Measurements from ENCODE around the gene ERCC2. TPM values are rescaled to one million over a fixed set of nuclear protein-coding genes. Genes with fewer than 3 reads are reported as not detected.
A peak's percentile ranks its signal among the peaks of the same experiment; 100 is the strongest.
"Not testable (repeated sequence)": the region's sequence is repeated elsewhere in the genome, so short reads cannot be mapped to it uniquely, and the experiment has no call there.

ERCC2 gene
- total RNA-seq = 9.9 TPM
- long read RNA-seq, full-length matches to known transcripts = 5 of 10 reads
- long read RNA-seq, partial matches to known transcripts = 5 of 10 reads
- long read RNA-seq, other reads (novel, unspliced or antisense) = 0 of 10 reads

DNA sequence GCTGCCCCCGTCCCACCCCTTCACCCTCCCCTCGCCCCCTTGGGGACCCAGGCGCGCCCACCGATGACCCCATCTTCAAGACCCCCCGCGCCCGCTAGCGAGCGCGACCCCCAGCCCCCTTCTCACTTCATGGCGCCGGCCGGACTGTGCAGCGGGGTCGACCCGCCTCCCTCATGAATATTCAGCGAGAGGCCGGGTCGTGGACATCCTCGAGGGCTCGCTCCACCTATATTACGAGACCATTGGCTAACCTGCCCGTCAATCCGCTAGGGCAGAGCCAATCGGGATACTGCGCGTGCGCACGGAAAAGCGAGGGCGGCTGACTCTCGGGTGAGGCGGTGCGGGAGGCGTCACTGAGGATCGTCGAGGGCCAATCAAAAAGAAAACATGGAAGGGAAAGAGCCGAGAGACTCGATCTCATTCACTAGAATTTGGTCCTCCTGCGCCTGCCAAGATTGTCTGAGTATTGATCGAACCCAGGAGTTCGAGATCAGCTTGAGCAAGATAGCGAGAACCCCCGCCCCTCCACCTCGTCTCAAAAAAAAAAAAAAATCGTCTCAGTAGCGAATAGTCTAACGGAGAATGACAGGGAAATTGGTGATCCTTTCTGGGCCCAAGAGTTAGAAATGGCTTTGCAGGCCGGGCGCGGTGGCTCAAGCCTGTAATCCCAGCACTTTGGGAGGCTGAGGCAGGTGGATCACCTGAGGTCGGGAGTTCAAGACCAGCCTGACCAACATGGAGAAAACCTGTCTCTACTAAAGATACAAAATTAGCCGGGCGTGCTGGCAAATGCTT lies at the start of gene ERCC2:
Gene ERCC2, minus strand, starts transcription at position 164 of the 795 bp plus-strand sequence. Its CDS starts 33 bp downstream, at position 131.
- peak; percentile 98 for ATAC-seq
- peak; percentile 98 for DNase-seq
- intact Hi-C loops (cut with micrococcal nuclease) = no loop called here

DNA sequence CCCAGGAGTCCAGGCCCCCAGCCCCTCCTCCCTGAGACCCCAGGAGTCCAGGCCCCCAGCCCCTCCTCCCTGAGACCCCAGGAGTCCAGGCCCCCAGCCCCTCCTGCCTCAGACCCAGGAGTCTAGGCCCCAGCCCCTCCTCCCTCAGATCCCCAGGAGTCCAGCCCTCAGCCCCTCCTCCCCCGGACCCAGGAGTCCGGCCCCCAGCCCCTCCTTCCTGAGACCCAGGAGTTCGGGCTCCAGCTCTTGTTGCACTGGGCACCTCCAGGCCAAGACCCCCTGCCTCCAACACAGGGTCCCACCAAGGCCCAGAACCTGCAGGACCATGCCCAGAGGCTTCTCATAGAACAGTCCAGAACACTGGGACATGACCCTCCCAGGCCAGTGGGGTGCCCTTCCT lies 49.5 kb upstream of the ERCC2 start:
- ATAC-seq (no peak), DNase-seq (no peak)
- intact Hi-C loops (cut with micrococcal nuclease) = no loop called here

DNA sequence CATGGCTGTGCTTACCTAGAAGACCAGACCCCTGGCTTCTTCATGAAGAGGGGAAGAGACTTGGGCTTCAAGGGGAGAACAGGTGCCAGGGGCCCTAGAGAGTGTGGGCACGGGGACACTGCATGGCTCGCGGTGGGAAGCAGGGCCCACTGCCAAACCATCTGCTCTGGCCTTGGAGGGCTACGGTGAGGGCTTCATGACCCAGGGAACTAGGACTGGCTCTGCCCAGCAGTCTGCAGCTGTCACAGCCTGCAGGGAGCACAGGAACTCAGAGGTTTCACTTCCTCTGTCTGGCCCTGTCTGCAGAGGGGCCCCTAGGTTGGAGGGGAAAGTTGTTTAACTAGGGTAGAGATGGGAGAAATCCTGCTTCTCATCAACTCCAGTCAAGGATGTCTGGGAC lies 49.0 kb upstream of the ERCC2 start:
- ATAC-seq (no peak), DNase-seq (peak; percentile 50)
- intact Hi-C loops (cut with micrococcal nuclease) = no loop called here

DNA sequence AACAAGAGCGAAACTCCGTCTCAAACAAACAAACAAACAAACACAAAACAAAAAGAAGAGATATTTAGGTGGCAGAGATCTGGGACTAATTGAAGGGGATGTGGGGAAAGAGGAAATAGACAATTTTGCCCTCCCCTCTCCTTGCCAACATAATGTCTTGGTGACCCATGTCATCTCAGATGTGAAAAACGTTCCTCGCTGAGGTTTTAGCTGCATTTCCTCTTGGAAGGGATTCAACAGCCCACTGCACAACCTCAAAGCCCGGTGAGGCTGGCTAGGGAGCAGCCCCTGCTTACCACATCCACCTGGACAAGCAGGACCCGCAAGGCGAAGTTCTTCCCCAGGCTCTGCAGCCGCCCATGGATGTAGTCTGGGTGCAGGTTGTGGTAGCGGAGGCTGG lies 48.4 kb upstream of the ERCC2 start:
- no peak for ATAC-seq
- no peak for DNase-seq
- intact Hi-C loops (cut with micrococcal nuclease) = no loop called here

DNA sequence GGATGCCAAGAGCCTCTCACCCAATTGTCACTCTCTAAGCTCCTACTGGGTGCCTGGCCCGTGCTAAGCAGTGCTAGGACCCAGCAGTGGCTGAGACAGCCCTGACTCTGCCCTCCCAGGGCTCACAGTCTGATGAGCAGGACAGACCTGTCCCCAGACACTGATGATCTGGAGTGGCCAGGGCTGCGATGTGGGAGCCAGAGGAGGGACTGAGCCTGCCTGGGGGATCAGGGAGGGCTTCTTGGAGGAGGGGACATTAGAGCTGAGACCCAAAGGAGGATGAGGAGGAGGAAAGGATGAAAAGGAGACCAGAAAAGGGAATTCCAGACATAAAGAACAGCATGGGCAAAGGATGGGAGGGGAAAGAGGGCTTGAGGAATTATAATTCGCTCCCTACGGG lies 46.8 kb upstream of the ERCC2 start:
- ATAC-seq = no peak
- intact Hi-C loops (cut with micrococcal nuclease) = no loop called here
- no peak for DNase-seq

DNA sequence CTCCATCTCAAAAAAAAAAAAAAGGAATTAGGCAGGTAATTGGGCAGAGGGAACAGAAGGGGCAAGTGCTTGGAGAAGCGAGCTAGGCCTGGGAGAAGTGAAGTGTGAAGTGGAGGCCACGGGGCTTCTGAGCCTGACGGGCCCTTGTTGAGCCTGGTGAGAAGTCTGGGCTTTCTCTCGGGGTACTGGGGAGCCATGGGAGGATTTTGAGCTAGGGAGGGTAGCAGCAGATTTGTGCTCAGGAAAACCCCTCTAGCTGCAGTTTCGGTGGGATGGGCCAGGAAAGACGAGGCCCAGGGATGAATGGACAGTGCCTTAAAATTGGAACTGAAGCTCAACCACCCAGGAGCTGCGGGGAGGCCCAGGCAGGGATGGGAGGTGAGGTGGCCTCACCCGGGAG lies 44.1 kb upstream of the ERCC2 start:
- DNase-seq = no peak
- intact Hi-C loops (cut with micrococcal nuclease) = no loop called here

DNA sequence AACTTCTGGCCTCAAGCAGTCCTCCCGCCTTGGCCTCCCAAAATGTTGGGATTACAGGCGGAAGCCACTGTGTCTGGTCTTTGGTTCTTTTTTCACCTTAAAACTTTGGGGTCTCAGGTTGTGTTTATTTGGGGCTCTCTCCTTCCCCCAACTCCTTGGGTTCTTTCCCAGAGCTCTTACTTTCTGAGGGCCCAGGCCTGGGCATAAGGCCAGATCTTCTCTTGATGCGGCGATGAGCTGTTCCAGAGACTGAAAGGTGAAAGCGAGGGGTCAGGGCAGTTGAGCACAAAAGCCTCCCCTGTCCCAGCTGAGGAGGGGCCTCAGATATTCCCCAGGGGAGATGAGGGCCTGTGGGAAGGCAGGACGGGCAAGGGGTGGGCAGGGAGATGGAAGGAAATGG lies 43.1 kb upstream of the ERCC2 start:
- intact Hi-C loops (cut with micrococcal nuclease) = no loop called here
- ATAC-seq = peak; percentile 18
- DNase-seq = no peak

More for the DNA sequence above, 44.1 kb upstream of the ERCC2 start:
- no peak for ATAC-seq

DNA sequence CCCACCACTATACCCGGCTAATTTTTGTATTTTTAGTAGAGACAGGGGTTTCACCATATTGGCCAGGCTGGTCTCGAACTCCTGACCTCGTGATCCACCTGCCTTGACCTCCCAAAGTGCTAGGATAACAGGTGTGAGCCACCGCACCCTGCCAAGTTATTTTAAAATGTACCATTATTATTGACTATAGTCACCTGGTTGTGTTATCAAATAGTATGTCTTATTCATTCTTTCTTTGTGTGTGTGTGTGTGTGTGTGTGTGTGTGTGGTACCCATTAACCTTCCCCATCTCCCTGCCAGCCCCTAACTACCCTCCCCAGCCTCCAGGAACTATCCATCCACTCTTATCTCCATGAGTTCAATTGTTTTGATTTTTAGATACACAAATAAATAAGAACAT lies 40.0 kb upstream of the ERCC2 start:
- ATAC-seq; DNase-seq; intact Hi-C loops (cut with micrococcal nuclease): not testable (repeated sequence)

DNA sequence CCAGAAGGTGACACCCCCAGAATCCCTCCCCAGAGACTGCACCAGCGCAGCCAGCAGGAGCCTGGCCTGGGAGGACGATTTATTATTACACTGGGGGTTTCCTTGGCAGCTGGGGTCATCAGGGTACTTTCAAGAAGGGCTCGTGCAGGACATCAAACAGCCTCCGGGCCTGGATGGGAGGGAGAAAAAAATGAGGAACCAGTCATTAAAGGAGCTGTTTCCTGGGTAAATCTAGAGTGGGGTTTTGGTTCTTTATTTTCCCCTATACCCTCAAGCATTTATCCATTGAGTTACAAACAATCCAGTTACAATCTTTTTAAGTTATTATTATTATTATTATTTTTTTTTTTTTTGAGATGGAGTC lies 39.2 kb upstream of the ERCC2 start:
- intact Hi-C loops (cut with micrococcal nuclease) = no loop called here
- ATAC-seq (no peak), DNase-seq (no peak)

DNA sequence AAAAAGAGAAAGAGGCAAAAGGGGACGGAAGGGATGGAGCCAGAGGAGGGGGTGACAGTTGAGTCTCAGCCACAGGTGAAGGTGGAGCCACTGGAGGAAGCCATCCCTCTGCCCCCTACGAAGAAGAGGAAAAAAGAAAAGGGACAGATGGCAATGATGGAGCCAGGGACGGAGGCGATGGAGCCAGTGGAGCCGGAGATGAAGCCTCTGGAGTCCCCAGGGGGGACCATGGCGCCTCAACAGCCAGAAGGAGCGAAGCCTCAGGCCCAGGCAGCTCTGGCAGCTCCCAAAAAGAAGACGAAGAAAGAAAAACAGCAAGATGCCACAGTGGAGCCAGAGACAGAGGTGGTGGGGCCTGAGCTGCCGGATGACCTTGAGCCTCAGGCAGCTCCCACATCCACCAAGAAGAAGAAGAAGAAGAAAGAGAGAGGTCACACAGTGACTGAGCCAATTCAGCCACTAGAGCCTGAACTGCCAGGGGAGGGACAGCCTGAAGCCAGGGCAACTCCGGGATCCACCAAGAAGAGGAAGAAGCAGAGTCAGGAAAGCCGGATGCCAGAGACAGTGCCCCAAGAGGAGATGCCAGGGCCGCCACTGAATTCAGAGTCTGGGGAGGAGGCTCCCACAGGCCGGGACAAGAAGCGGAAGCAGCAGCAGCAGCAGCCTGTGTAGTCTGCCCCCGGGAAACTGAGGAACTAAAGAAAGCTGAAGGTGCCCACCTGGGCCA lies 38.6 kb upstream of the ERCC2 start:
- intact Hi-C loops (cut with micrococcal nuclease) = no loop called here
- no peak for ATAC-seq
- peak; percentile 39 for DNase-seq

DNA sequence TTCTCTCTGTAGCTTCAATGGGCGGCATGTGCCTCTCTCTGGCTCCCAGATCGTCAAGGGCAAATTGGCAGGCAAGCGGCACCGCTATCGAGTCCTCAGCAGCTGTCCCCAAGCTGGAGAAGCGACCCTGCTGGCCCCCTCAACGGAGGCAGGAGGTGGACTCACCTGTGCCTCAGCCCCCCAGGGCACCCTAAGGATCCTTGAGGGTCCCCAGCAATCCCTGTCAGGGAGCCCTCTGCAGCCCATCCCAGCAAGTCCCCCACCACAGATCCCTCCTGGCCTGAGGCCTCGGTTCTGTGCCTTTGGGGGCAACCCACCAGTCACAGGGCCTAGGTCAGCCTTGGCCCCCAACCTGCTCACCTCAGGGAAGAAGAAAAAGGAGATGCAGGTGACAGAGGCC lies 37.7 kb upstream of the ERCC2 start:
- ATAC-seq = no peak
- intact Hi-C loops (cut with micrococcal nuclease) = no loop called here
- DNase-seq = no peak

DNA sequence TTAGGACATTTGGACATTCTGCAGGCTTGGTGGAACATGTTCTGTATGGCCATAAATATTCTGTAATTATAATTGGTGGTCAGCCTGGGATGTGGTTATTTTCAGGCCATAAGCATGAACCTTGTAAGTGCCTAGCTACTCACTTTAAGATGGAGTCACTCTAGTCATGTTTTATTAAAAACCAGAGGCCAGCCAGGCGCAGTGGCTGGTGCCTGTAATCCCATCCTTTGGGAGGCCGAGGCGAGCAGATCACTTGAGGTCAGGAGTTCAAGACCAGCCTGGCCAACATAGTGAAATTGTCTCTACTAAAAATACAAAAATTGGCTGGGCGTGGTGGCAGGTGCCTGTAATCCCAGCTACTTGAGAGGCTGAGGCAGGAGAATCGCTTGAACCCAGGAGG lies 37.2 kb upstream of the ERCC2 start:
- intact Hi-C loops (cut with micrococcal nuclease); ATAC-seq; DNase-seq: not testable (repeated sequence)

DNA sequence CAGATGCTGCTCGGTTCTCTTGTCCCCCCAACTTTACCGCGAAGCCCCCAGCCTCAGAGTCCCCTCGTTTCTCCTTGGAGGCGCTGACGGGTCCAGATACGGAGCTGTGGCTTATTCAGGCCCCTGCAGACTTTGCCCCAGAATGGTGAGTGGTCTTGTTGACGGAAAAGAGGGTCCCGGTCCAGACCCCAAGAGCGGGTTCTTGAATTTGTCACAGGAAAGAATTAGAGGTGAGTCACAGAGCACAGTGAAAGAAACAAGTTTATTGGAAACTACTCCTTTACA lies 36.7 kb upstream of the ERCC2 start:
- DNase-seq = no peak
- no peak for ATAC-seq
- intact Hi-C loops (cut with micrococcal nuclease) = no loop called here

DNA sequence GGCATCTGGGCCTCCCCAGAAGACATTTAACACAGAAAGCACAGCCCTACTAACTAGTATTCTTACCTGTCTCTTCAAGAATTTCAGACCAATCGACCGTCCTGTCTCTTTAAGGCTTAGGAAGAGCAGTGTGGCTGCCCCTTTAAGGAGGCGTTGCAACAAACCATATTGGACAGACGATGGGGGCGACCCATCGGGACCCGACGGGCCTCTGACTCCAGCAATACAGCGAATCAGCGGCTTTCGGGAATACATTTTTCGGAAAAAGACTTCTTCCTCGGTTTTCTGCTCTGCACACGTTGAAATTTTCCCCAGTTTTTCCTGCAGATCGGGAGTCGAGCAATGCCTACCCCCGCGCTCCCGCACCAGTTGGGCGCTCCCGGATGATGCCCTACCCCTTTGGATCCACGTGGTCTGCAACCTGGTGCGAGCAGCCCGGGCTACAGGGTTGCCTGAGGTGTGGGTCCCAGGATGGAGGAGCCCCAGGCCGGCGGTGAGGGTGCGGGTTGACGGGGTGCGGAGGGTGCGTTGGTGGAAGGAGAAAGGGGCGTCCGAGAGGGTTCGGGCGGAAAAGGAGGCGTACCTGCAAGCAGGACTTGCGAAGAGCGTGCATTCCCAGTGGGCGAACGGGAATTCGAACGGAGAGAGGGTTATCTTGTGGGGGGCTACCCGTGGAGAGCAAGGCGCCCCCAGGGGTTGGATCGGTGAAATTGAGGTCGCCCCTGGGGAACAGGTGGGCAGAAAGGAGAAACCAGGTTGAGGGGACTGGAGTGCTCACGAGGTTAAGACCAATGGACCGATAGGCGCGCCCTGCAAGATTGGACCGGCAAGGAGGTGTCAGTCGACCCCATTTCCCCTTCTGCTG lies 36.1 kb upstream of the ERCC2 start, which contains the start of gene POLR1G:
Gene POLR1G, plus strand, starts transcription at position 419 of the 865 bp plus-strand sequence. Its CDS starts 53 bp downstream, at position 472.
- ATAC-seq (peak; percentile 53), DNase-seq (peak; percentile 83)
- intact Hi-C loops (cut with micrococcal nuclease) = no loop called here

DNA sequence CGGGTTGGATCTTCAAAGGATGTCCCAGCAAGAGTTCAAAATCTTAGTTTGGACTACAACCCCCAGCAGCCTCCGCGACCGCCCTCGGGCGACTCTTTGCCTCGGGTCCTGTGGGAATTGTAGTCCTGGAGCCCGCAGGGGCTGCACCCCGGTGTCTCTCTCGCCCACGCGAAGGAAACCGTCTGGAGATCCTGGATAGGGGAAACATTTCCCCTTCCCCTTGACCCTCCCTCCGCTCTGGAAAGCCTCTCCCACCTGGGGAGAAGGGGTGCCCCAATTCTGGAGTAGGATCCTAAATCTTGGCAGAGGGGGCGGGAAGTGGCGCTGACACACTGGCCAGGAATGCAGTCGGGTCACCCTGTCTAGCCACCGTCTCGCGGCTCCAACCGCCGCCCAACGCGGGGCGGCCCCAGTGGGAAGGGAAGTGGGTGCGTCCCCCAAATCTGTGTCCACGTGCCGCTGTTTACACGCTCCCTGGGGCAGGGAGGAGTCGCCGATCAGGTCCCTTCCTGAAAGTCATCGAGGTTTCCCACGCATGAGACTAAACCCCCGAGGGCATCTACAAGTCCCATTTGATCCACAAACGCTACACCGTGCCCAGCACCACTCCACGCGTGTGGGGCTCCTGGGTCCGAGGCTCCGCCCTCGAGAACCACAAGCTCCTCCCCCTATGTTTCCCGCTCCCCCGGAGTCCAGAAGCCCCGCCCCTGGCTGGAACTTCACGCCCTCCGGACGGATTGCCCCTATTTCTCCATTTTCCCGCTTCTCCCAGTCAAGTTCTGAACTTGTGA lies 35.3 kb upstream of the ERCC2 start:
- intact Hi-C loops (cut with micrococcal nuclease) = no loop called here
- peak; percentile 92 for DNase-seq
- ATAC-seq = peak; percentile 65

DNA sequence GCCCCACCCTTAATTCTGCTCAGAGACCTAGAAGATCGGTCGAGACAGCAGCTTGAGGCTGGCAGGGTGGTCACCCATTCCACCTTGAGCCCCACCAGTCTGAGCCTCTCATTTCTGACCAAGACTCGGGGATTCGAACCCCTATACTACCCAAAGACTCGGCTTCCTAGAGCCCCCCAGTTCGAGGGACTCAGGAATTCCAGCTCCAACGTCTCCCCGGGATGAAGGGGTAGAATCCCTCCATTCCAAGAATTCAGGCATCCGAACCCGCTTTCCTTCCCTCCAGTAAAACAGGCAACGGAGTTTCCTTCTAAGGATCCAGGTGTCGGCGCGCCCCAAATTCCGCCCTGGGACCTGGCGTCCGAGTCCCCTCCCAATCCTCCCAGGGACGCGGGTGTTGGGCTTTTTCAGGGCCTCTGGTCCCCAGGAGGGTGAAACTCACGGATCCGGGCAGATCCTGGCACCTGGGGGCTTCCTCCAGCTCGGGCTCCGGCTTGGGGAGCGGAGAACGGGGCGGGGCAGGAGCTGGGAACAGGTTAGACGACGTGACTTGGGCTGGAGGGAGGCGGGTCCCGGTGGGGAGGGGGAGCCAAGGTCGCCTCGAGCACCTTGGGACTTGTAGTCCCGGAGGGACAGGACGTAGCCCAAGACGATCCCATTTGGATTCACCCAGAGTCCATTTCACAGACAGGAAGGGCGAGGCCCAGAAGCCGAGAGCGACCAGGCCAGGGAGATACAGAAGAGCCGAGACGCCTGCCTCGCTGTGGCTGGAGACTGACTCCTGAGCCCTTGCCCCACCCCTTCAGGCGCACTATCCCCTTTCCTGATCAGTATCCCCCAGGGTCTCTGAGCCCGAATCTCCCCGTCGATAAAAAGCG lies 34.4 kb upstream of the ERCC2 start, which contains the start of gene PPP1R13L:
Gene PPP1R13L, minus strand, starts transcription at position 513 of the 878 bp plus-strand sequence. CDS start 6,751 bp downstream, outside the sequence.
- ATAC-seq = peak; percentile 67
- peak; percentile 90 for DNase-seq
- intact Hi-C loops (cut with micrococcal nuclease) = no loop called here

DNA sequence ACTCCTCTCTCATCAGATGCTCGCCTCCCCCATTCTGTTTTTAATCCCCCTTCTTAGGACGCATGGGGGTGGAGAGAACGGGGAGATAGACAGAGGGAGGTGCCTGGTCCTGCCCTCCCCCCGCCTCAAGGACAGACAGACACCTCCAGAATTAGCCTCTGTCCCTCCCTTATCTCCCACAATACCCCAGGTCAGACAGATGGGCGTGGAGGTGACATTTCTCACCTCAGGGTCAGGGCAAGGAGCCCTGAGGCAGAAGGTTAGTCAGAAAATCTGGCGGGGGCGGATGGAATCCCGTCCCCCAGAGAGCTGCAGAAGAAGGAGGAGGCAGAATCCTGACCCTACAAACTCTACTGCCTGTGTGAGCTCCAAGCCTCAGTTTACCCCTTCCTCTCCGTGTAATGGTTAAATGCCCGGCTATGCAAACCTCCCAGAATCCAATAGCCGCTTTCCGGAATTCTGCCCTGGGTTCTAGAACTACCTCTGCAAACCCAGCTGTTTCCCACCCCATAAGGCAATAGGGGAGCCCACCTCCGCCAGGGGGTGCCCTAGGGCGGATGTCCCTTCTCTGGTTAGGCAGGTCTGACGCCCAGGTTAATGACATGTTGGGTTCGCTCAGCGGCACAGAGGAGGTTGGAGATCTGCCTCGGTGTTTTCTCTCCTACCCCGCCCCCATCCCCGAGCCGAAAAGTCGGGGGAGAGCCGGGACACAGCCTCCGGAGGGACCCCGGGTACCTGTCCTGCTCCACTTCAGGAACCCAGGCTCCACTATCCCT lies 33.6 kb upstream of the ERCC2 start:
- DNase-seq = peak; percentile 86
- ATAC-seq = peak; percentile 58
- intact Hi-C loops (cut with micrococcal nuclease) = no loop called here

All from left ventricle myocardium superior (tissue), 1 donor.